GM19025 (cell line): Measurements from ENCODE around the gene EXOC4.
A peak's percentile ranks its signal among the peaks of the same experiment; 100 is the strongest.
"Not testable (repeated sequence)": the region's sequence is repeated elsewhere in the genome, so short reads cannot be mapped to it uniquely, and the experiment has no call there.

ENCODE experiments used
- ATAC-seq: cut with Tn5 transposase; IDR thresholded peaks from one replicate; pipeline ENCODE4 v1.9.1; 2021; ENCODE audit warnings: mild to moderate bottlenecking, low read depth, moderate library complexity; ENCODE audit not compliant: unreplicated experiment

Gene EXOC4

DNA sequence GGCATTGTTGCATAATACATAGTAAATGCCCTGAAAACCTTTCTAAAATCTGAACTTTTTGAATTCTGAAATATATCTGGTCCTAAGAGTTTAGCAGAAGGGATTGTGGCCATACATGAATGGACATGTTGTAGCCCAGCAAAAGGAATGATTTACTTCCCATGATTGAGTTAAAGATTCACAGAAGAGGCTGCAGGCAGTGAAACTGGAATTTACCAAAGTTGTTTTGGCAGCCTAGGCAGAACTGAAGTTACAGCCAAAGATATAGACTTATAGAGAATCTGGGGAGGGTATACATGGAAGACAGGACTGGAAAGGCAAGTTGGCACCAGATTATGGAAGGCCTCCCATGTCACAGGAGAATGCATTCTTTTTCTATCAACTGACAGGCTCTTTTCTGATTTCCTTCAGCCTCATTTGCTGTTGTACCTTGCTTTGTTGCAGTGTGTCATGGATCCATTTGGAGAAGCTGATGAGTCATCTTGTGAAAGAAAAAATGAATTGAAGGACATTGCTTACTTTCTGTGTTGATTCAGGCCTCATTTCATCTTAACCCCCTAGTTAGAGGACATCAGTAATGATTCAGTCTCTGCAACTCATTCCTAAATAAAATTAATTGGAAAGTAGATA lies 518.1 kb downstream of the EXOC4 start:
- ATAC-seq, result no peak

DNA sequence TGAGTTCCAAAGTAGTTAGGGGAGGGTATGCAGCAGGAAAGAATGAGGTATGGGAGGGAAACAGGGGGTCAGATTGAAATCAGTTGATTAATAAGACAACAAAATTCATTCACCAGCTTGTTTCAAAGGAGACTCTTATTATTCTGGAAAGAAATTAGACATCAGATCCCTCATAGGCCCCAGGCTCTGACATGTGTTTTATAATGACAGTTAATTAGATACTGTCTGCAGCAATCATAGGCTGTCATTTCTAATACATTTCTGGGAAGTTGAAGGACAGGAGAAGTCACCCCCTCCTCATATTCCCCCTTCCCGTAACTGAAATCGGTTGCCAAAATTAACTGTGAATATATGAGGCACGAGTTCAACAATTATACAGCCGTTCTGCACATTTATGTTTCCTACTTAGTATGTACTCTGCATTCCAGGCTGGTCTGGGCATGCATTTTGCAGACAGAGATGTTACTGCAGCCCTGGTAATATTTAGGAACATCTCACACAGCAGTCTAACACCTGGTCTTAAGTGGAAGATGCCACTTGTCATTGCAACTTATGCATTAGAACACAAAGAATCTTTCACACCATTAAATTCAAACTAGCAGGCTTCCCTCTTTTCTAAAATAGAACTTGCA lies 519.0 kb downstream of the EXOC4 start:
- no peak for ATAC-seq

DNA sequence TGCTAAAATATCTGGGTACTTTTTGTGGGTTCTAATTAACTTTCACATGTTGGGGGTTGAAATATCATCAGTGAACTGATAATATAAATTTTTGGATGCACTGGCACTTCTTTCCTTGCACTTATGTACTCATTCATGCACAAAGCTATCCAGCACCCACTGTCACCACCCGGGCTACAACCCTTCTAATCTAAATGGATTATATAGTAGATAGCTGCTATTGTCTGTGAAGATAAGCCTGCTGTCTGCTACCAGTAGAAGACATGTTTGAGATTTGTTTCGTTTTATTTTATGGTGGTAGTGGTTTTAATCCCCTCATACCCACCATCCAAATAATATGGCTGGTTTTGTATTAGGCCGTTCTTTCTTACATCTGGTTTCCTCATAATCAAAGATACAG lies 520.7 kb downstream of the EXOC4 start:
- no peak for ATAC-seq

DNA sequence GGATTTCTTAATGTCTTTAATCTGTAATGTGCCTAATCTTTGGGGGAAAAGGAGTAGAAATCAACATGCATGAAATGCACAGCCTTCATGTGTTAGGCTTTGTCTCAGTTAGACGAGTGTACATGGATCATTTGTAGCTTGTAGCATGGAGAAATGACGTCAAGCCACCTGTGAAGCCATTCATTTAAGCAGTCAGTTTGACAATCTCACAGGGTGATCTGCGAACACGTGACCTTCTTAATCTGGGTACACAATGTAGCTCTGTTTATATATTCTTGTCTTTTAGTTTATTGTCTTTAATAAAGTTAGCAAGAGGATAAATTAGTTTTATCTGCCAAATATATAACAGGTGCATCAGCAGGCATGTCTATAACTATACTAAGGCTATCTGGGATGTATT lies 522.3 kb downstream of the EXOC4 start:
- ATAC-seq, result no peak

DNA sequence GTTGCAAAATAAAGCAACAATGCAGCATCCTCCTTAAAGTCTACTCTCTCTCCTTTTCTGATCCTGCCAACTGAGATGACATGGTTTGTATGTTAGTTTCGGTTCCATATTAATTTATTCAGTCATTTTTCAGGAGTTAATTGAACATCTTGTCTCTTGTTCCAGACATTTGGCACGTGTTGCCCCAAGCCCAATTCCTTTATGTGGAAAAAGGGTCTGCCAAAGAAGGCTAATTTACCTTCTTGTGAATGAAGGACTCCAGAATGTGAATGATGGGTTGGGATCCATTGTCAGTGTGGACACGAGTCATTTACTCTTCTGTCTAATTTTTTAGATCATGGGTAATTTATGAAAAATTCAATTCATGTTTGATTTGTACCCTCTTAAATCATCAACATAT lies 523.4 kb downstream of the EXOC4 start:
- ATAC-seq, result no peak

DNA sequence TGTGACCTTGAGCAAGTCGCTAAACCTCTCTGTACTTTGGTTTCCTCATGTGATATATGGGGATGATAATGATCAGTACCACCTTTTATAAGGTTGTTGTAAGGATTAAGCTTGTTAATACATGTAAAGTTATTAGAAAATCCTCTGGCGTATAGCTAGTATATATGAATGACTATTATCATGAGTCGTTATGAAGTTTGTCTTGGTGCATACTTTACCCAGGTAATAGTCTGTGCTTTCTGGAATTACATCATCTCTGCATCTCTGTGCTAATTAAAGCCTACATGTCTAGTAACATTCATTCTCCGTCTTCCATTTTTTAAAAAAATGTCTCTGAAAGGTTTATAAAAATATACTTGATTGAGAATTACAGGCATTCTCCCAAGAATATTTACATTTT lies 524.8 kb downstream of the EXOC4 start:
- no peak for ATAC-seq

DNA sequence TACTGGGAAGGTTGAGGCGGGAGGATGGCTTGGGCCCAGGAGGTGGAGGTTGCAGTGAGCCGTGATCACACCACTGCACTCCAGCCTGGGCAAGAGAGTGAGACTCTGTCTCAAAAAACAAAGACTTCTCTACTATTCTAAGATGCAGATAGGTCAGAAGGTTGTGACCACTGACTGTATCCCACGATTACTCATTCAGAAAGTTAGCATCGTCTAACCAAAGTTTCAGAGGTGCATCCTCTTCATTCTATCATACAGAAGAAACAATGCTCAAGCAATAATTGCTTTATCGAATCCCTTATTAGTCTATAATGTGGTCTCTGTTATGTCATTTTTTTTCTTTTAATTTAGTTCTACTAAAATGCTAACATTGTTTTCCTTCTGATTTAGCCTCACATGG lies 525.6 kb downstream of the EXOC4 start:
- peak; percentile 63 for ATAC-seq

DNA sequence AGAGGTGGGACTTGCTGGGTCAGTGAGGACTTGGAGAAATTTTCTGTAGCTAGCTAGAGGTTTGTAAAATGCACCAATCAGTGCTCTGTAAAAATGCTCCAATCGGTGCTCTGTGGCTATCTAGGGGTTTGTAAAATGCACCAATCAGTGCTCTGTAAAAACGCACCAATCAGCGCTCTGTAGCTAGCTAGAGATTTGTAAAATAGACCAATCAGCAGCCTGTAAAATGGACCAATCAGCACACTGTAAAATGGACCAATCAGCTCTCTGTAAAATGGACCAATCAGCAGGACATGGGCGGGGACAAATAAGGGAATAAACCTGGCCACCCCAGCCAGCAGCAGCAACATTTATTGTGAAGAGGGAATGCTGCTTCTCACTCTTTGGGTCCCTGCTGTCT lies 526.7 kb downstream of the EXOC4 start:
- ATAC-seq, result not testable (repeated sequence)

DNA sequence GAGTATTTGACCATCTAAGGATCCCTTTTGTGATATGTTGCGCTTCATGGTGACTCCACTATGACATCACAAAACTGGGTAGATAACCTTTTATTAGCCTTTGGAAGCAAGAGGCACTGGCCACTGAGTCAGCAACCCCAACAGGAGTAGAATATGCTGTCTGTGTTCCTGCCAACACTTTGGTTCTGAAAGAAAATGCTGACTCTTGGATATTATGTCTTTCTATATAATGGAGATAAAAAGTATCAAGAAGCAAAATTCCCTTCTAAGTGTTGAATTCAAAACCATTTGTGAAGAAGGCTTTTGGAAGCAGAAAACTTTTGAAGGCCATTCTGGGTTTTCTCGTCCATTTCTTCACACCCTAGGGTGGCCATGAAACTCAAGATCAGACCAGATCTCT lies 528.0 kb downstream of the EXOC4 start:
- ATAC-seq, result no peak

DNA sequence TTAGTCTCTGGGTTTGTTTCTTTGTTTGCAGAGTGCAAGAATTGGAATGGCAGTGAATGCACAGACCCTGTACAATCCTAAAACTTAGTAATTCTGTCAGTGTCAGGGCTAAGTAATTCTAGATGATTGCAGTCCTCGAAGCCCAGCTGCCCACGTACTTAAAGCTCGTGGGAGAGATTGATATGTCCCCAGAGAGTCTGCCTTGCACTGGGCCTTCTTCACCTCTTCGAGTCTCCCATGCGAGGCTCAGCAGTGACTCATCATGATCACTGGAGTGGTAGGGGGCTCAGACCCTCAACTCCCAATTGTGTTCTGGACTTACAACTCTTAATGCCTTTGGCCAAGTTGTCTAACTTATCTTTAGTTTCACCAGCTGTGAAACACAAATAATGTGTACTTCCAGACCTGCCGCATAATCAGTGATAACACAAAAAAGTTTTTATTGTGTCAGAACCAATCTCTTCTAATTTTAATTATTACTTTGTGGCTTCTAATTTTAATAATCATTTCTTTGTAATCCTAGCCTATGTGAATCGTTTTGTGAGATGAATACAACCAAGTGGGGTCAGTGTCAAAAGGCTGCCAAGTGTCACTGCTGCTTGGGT lies 528.7 kb downstream of the EXOC4 start:
- ATAC-seq, result no peak

DNA sequence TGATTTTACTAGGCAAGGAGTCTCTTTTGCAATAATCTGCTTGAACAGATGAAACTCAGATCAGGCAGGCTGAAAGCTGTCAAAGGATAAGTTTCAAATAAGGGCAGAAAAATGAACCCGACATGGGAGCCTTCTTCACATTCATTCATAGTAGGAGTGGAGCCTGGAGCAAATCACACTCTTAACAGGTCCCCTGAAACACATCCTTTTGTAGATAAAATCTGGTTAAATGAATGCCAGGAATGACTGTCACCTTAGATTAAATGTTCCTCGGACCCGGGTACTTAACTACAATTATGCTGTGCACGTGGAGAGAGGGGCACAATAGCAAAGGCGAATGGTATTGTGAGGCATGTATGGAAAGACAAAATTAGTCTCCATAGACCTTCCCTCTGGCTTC lies 529.6 kb downstream of the EXOC4 start:
- no peak for ATAC-seq

DNA sequence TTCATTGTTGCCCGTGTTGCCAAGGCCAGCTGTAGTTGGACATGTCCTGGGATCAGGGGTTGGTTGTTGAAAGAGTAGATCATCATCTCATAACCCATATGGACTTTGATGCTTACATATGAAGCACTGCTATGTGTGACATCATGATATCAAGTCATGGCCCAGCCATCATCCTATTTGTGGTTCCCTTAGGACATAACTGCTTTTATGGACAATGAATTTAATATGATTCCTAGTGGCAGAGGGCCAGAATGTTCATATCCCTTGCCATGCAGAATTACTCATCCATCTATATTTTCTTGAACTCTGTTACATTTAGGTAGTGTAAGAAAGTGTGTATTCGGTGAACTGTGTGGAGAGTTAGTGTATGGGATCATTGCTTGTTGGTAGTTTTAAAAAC lies 530.4 kb downstream of the EXOC4 start:
- no peak for ATAC-seq

DNA sequence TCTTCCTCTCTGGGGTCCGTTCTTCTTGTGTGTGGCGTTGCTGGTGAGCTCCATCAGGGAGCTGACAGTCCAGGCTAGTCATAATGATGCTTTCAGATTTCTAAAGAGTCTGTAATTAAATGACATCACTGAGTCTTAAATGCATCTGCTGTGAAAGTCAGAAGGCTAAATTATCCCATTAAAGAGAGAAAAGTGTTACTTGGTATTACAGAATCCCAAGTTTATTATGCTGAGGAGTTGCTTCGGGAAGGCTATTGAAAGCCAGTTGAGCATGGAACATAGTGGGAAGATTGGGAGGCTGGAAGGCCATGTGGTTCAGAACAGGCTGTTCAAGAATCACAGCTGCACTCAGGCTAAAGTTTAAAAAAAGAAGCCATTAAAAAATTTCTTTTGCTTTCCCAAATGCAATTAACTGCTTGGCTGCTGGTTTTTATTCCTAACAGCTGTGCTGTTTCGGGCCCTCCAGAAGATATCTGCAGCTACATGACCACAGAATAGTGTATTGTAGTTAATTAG lies 531.7 kb downstream of the EXOC4 start:
- no peak for ATAC-seq

DNA sequence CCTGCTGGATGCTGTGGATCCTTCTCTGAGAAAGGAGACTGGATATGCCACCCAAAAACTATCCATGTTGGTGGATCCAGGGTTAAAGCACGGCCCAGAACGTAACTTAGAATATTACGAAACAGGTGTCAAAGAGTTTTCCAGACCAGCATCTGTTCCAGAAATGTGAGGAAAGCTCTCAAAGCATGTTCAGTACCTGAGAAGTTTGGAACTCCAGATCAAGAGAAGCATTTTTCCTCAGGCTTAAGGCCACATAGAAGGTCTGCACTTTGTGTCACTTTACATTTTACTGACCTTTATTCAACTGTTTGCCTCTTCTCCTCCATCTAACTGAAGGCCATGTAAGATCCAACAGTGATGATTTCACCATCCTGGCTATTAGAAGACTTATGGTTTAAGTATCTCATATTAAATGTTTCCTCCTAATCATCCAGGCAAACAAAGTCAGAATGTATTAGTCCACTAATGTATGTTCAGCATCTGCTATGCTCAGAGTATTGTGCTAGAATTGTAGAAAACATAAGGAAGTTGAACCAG lies 533.6 kb downstream of the EXOC4 start:
- no peak for ATAC-seq

DNA sequence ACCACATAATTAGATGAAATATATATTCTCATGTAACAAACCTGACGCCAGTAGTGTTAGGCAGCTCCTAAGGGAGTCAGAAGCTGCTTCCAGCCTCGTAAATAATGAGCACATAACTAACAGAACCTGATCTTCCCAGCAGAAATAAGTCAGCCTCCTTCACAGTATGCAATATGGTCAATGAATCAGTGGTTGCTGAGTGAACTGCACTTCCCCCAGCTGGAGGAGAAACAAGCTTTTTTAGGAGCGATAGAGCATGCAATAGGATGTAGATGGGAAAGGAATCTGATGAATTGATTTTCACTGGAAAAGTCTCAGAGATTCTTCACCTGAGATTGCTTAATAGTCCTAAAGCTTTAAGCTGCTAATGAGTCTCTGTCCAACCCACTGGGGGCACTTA lies 537.1 kb downstream of the EXOC4 start:
- ATAC-seq, result no peak

DNA sequence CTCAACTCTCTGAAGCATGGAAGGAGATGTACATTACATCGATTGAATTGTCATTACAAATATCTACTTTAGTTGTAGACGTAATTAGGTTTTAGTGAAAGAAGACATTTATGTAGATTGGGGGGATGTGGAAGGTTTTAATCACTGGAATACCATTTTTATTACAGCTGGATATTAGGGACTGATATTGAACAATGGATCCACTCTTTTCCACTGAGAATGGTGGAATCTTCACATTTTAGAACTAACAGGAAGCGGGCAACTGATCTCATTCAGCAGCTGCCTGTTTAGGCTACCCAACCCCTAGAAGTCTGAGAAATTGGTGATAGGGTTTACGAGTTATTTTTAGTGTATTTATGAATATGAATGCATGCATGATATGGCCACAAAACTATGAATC lies 538.0 kb downstream of the EXOC4 start:
- ATAC-seq, result no peak

DNA sequence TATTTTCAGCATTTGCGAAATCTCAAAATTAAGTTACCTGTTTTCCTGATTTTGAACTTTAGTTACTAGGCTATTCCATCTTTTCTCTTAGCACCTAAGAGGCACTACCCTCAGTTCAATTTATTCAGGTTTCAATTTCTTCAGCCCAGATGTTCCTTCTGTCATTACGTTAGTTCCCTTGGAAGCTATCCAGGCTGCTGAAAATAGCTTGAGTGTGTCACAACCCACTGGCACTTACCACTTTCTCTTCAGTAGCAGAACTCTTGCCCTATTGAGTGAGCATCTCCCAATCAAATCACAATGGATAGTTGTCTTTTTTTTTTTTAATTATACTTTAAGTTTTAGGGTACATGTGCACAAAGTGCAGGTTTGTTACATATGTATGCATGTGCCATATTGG lies 541.6 kb downstream of the EXOC4 start:
- ATAC-seq, result no peak

DNA sequence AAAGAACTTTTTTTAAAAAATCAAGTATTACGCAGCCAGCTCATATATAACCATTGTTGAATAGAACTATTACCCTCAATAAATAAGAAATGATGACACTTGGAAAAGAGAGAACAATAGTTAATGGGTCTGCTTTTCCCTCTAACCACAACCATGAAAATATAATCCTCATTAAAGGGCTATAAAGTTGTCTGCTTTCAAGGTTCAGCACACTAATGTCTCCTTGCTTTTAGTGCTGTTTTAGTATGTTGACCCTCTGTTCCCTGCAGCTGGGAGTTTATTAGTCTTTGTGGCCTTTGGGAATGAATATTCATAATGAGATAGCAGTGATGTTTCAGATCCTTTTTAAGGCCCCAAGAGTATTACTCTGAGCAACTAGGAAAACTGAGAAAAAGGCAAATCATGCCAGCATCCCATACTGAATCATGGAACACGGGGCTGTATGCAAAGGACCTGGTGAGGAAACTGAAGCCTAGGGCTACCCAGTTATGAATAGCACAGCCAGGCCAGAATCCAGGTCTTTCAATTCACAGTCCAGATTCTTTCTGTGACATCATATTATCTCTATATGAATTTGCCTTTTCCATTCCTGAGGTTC lies 542.3 kb downstream of the EXOC4 start:
- ATAC-seq, result no peak

DNA sequence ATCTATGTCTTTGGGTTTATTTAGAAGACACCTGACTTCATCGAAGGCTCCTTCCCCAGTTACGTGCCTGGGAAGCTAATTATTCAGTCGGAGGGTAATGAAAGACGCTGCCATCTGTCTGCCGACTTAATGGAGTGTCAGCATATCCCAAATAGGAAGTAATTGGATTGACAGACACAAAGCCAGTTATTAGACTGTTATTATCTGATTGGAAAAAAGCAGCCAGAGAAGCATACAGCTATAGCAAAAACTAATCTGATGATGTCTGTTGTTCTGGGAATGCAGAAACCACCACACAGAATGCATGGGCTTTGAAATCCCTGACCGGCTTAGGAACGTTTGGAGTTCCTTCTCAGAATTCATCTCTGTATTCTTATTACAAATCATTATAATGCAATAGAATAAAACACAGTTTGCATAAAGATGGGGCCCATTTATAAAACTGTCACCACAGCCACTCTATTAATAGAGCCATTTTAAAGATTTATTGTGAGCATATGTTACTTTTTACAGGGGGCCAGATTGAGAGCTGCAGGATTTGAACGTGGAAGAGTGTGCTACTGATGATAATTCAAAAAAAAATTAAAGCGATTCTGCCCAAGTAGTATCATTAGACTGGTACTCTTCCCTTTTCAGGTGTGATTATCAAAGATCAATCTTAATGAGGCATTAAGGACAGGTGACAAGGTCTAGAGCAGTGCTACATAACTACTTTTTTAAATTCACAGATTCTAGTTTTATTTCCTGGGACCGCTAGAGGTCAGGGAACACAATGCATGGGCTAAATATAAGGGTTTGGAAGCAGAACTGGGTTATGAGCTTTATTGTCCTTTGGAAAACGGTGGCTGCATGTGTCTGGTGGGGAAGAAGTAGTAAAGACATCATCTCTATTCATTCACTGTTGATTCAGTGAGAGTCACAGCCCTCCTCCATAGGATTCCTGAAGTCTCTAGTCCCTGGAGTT lies 544.2 kb downstream of the EXOC4 start:
- ATAC-seq, result no peak

DNA sequence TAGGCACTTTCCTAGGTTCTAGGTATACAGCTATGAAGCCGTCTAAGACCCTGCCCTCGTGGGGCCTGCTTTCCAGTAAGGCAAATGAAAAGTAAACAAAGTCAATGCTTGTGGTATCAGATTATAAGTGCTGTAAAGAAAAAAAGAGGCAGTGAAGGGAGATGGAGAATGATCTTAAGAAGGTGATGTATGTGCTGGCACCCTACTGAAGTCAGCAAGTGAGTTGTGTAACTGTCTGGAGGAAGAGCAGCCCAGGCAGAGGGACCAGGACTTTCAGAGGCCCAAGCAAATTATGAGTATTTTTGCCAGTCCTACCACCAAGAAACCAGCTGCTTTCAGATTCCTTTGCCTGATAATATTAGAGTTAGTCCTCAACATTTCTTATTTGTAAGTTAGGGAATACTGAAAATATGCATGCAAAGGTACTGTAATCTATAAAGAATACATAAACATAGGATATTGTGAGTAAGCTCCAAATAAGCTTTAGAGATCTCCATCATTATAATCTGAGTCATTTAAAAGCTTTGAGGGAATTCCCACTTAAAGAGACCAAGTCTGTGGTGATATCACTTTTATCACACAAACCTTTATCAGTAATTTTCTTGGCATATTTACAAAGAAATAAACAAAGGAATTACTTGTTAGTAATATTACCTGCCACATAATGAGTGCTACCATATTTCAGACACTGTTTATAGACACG lies 545.1 kb downstream of the EXOC4 start:
- ATAC-seq, result no peak
